Measurements from ENCODE around the gene OTULIN. TPM values are rescaled to one million over a fixed set of nuclear protein-coding genes. Genes with fewer than 3 reads are reported as not detected.

The OTULIN gene
- total RNA-seq, 1 experiment from 2014 or later, result 31.2 TPM

GRCh38 chr5:14724633-14725032, 60.1 kb downstream of the OTULIN start:
- no peak for DNase-seq (ENCODE audit: low read depth, low spot score)
- in situ Hi-C loops (cut with HindIII; ENCODE audit: low pct_unique_long_range_greater_than_20kb, low sequenced_read_pairs), result loop anchor here (25.0 kb wide), 1 partner anchor 288 kb away; no protein-coding TSS in a partner anchor

DNA sequence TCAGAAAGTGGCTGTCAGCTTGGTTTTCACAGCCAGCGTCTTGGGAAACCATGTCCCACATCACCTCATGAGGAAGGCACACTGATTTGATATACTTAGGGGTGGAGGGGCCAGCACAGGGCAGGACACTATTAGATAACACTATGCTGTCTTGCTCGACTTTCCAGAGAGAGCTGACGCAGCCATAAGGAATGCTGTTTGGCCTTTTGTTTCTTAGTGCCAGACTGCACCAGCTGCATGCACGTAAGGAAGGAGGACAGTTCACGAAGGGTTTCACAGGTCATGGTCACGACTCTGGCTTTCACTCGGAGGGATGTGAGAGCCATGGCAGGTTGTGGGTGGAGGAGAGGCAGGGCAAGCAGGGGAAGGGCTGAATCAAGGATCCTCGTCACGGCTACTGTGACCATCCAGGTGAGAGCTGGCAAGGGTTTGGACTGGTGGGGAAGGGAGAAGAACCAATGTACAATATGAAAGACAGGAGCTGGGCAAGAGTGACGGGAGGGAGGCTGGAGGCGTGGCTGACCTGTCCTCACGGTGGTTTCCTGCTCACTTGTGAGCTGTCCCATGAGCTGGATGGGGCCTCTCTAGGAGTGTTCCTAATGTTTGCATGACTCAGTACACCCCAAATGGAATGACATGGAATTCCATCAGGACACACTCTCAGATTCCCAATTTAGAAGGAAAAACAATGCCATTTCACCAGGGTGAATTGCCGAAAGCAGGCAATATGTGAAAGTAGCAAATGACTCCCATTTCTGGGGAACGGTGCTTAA, 61.7 kb downstream of the OTULIN start:
- in situ Hi-C loops (cut with HindIII; ENCODE audit: low pct_unique_long_range_greater_than_20kb, low sequenced_read_pairs), result no loop called here
- DNase-seq (ENCODE audit: low read depth, low spot score), result no peak

- in situ Hi-C loops (cut with HindIII; ENCODE audit: low pct_unique_long_range_greater_than_20kb, low sequenced_read_pairs), result no loop called here
- peak; percentile 90 for DNase-seq (ENCODE audit: low read depth, low spot score)
Measured at GRCh38 chr5:14727428-14727865, 62.9 kb downstream of the OTULIN start.

GRCh38 chr5:14727928-14728458, 63.5 kb downstream of the OTULIN start:
- in situ Hi-C loops (cut with HindIII; ENCODE audit: low pct_unique_long_range_greater_than_20kb, low sequenced_read_pairs), result no loop called here
- DNase-seq (ENCODE audit: low read depth, low spot score), result peak; percentile 9

- in situ Hi-C loops (cut with HindIII; ENCODE audit: low pct_unique_long_range_greater_than_20kb, low sequenced_read_pairs), result no loop called here
- peak; percentile 55 for DNase-seq (ENCODE audit: low read depth, low spot score)
Measured at GRCh38 chr5:14728459-14728938, 64.0 kb downstream of the OTULIN start.

- no peak for DNase-seq (ENCODE audit: low read depth, low spot score)
- in situ Hi-C loops (cut with HindIII; ENCODE audit: low pct_unique_long_range_greater_than_20kb, low sequenced_read_pairs), result no loop called here
Measured at GRCh38 chr5:14729448-14730385, 65.2 kb downstream of the OTULIN start.

GRCh38 chr5:14730466-14730865, 65.9 kb downstream of the OTULIN start:
- no peak for DNase-seq (ENCODE audit: low read depth, low spot score)
- in situ Hi-C loops (cut with HindIII; ENCODE audit: low pct_unique_long_range_greater_than_20kb, low sequenced_read_pairs), result no loop called here

DNA sequence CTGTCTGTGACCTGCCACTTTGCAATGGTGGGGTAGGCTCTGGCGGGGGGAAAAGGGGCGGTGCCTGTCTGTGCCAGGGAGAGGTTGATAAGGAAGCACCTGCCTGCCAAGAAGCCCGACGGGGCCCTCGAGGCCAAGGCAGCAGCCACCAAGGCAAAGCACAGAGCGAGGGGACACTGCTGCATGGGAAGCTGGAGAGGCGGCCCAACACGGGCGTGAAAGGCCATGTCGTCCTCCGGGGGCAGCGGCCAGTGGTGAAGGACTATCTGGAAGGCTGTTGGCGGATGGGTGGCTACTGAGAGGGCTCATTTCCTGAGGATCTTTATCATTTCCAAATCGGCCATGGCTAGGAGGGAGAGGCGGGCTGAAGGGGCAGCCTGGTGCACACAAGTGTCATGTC, 66.4 kb downstream of the OTULIN start:
- no peak for DNase-seq (ENCODE audit: low read depth, low spot score)
- in situ Hi-C loops (cut with HindIII; ENCODE audit: low pct_unique_long_range_greater_than_20kb, low sequenced_read_pairs), result no loop called here

DNA sequence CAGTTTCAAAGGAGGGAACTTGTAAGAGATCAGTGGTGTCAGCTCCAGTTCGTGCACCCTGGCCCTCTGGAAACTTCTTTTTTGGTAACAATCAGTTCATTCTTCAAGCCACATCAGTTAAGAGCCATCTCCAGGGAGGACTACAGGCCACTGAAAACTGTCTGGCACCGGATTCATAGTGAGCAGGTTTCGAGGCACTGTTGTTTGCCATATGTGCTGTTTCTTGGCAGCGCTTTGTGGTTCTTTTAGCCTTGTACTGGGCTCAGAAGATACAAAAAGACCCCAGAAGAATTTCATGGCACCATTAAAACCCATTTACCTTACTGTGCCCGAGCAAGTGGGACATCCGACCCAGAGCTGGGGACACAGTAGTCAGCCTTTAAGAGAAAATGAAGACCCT, 68.5 kb downstream of the OTULIN start:
- in situ Hi-C loops (cut with HindIII; ENCODE audit: low pct_unique_long_range_greater_than_20kb, low sequenced_read_pairs), result no loop called here
- no peak for DNase-seq (ENCODE audit: low read depth, low spot score)

- DNase-seq (ENCODE audit: low read depth, low spot score), result no peak
Measured at GRCh38 chr5:14733661-14734060, 69.1 kb downstream of the OTULIN start.

DNA sequence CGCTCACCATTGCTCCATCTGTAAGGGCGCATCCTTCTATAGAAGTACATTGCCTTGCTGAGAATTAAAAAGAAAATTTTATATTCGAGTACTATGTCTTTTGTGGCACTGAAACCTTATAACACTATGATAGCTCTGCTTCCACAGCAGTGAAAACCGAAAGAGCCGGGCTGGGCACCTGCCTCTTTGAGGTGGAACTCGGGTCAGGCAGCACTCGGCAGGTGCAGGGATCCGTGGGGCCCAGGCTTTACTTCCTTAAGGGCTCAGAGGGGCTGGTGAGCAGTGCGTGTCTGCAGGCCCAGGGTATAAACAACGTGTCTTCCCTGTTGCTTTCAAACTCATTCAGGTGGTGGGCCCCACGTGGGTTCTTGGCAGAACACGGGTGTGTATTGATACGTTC, 69.9 kb downstream of the OTULIN start:
- in situ Hi-C loops (cut with HindIII; ENCODE audit: low pct_unique_long_range_greater_than_20kb, low sequenced_read_pairs), result no loop called here
- no peak for DNase-seq (ENCODE audit: low read depth, low spot score)

More at GRCh38 chr5:14733661-14734060, 69.1 kb downstream of the OTULIN start:
- in situ Hi-C loops (cut with HindIII; ENCODE audit: low pct_unique_long_range_greater_than_20kb, low sequenced_read_pairs), result no loop called here

DNA sequence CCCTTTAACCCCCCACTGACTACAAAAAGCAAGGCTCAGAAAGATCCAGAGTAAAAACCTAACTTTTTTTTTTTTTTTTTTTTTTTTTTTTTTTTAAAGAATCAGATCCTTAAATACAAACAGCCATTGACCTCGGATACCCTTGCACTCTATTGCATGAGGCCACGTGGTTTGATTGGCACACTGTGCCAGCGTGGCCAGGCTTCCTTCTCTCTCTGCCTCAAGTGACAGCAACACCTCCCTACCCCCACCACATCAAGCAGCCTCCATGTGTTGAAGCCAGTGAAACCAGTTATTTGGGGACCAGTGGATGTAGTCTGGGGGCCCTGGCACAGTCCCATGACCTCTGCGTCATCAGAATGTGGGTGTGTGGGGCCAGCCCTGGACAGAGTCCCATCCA, 71.4 kb downstream of the OTULIN start:
- DNase-seq (ENCODE audit: low read depth, low spot score), result peak; percentile 38
- in situ Hi-C loops (cut with HindIII; ENCODE audit: low pct_unique_long_range_greater_than_20kb, low sequenced_read_pairs), result no loop called here

DNA sequence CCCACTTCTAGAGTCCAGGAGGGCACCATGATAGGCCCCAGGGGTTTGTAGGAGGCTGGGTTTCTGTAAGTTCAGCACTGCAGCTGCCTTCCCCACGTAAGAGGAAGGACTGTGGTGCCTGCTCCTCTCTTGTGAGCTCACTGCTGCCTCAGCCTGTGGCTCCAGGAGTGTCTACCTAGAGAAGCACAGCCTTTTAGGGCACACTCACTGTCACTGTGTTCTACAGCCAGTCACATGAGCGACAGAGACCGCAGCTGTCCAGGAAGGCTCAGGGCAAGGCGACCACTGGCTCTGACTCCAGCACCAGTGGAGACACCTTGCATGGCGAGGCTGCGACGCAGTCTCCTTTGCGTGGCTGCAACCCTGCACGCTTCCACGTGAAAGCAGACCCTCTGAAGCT, 72.8 kb downstream of the OTULIN start:
- in situ Hi-C loops (cut with HindIII; ENCODE audit: low pct_unique_long_range_greater_than_20kb, low sequenced_read_pairs), result no loop called here
- DNase-seq (ENCODE audit: low read depth, low spot score), result no peak

- in situ Hi-C loops (cut with HindIII; ENCODE audit: low pct_unique_long_range_greater_than_20kb, low sequenced_read_pairs), result no loop called here
- DNase-seq (ENCODE audit: low read depth, low spot score), result peak; percentile 30
Measured at GRCh38 chr5:14738050-14738449, 73.5 kb downstream of the OTULIN start.

GRCh38 chr5:14739538-14739937, 75.0 kb downstream of the OTULIN start:
- DNase-seq (ENCODE audit: low read depth, low spot score), result peak; percentile 15
- in situ Hi-C loops (cut with HindIII; ENCODE audit: low pct_unique_long_range_greater_than_20kb, low sequenced_read_pairs), result no loop called here

GRCh38 chr5:14739981-14740380, 75.5 kb downstream of the OTULIN start:
- in situ Hi-C loops (cut with HindIII; ENCODE audit: low pct_unique_long_range_greater_than_20kb, low sequenced_read_pairs), result no loop called here
- no peak for DNase-seq (ENCODE audit: low read depth, low spot score)

GRCh38 chr5:14741131-14741530, 76.6 kb downstream of the OTULIN start:
- no peak for DNase-seq (ENCODE audit: low read depth, low spot score)
- in situ Hi-C loops (cut with HindIII; ENCODE audit: low pct_unique_long_range_greater_than_20kb, low sequenced_read_pairs), result no loop called here

DNA sequence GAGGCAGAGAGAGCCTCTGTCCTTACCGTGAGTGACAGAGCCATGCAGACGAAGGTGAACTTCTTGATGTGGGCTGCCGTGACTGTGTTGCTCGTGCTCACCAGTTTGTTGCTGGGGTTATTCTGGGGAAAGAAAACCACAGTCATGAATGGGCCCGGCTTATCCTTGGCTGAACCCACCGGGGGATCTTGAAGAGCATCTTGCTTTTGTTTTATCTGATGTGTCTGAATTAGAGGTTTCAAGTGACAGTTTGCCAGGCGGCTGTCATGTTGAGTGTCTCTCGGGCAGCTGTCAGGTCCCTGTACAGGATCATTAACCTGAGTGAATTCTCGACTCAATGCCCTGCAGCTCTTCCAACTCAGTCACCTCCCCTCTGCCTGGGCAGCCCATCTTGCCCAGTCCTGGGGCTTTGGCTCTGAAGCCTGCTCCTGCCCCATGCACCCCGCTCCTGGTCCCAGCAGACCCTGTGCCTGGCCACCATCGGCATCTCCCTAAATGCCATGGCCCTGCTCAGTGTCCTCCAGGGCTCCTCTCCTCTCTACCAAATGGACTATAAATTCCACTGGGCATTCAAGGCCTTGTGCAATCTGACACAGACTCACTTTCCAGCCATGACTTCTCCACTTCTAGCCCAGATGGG, 77.4 kb downstream of the OTULIN start:
- in situ Hi-C loops (cut with HindIII; ENCODE audit: low pct_unique_long_range_greater_than_20kb, low sequenced_read_pairs), result no loop called here
- DNase-seq (ENCODE audit: low read depth, low spot score), result no peak

Measured in SK-MEL-5 (cell line).